NCI-H1092 (cell line): Measurements from ENCODE around the gene MAP2K1.

ENCODE experiments used
- DNase-seq: peaks from one replicate; lab custom pipeline; 2025; lab: John Stamatoyannopoulos, UW

The MAP2K1 gene

DNA sequence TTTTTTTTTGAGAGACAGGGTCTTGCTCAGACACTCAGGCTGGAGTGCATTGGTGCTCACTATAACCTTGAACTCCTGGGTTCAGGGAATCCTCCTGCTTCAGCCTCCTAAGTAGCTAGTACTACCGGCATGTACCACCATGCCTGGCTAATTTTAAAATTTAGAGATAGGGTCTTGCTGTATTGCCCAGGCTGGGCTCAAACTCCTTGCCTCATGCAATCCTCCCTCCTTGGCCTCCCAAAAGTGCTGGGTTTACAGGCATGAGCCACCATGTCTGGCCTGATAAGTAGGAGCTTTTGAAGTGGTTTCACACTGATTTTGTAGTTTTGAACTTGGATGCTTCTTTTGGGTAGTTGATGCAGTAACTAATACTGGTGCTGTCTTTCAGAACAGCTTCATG is 7.8 kb downstream of the MAP2K1 start:
- no peak for DNase-seq

GRCh38 chr15:66394915-66395314 is 8.2 kb downstream of the MAP2K1 start:
- DNase-seq = no peak

- DNase-seq = no peak
These were observed 12.6 kb downstream of the MAP2K1 start for GRCh38 chr15:66399276-66399675.

DNA sequence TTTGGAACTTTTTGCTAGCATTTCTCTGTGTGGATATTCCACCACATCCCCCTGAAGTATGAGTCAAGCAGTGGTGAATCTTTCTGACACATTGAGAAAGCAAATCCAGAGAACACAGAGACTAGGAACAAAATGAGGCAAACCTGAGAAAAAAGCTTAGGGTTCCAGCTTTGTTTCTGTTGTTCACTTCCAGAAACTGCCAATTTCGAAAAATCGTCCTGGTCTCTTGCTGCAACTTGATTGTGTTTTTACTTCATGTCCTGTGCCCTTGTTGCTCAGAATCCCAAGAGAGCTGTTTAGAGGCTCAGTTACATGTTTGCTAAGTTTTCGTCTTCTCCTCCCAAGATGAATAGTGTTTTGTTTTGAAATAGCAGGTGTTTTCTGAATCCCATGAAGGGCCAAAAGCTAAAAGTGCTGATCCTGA is 13.7 kb downstream of the MAP2K1 start:
- DNase-seq = no peak

GRCh38 chr15:66401130-66402021 is 14.7 kb downstream of the MAP2K1 start:
- DNase-seq = no peak

- DNase-seq = no peak
These were observed 16.1 kb downstream of the MAP2K1 start for GRCh38 chr15:66402761-66403284.

GRCh38 chr15:66403323-66403722 is 16.6 kb downstream of the MAP2K1 start:
- DNase-seq = no peak

GRCh38 chr15:66404122-66404521 is 17.4 kb downstream of the MAP2K1 start:
- DNase-seq = no peak

GRCh38 chr15:66404532-66404931 is 17.8 kb downstream of the MAP2K1 start:
- no peak for DNase-seq

- DNase-seq = no peak
These were observed 18.3 kb downstream of the MAP2K1 start for GRCh38 chr15:66405007-66405406.

- DNase-seq = no peak
These were observed 18.9 kb downstream of the MAP2K1 start for GRCh38 chr15:66405615-66406014.

DNA sequence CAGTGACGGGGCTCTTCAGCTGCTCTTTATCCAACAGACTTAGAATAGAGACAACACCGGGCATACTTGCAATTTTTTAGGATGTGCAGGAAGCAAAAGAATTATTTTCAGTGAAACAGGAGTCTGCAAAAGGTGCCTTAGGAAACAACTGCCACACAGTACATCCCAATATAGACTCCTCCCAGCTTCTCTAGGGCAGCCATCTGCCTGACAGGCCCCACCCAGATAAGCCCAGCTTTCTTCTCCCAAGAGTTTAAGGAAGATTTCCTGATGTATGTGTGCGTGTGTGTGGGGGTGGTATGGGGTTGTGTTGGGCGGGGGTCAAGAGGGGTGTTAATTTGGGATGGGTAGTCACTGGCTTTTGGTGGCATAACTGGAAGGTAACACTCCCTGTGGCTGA is 21.5 kb downstream of the MAP2K1 start:
- DNase-seq = no peak

DNA sequence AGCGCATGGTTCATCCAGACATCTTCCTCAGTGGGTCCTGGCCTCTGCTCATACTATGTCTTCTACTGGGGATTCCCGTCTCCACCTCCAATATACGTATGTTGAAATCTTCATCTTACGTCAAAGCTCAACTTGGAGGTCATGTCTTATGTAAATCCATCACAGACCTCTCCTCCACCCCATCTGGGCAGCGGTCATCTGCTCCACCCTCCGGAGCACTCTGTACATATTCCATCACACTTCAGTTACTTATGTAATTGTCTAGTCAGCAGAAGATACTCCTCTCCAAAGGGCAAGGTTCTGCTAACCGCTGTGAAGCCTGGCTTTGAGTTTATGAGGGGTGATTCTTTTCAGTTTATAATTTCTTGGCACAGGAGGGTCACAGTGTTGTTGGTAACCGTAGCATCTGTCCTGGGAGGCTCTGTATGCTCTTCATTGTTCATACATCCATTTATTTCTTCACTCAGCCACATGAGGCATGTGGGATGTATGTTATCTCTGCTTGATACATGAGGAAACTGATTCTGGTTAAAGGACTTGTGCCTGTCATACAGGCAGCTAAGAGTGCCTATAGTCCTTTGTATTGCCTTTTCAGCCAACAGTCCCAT is 22.1 kb downstream of the MAP2K1 start:
- no peak for DNase-seq

DNA sequence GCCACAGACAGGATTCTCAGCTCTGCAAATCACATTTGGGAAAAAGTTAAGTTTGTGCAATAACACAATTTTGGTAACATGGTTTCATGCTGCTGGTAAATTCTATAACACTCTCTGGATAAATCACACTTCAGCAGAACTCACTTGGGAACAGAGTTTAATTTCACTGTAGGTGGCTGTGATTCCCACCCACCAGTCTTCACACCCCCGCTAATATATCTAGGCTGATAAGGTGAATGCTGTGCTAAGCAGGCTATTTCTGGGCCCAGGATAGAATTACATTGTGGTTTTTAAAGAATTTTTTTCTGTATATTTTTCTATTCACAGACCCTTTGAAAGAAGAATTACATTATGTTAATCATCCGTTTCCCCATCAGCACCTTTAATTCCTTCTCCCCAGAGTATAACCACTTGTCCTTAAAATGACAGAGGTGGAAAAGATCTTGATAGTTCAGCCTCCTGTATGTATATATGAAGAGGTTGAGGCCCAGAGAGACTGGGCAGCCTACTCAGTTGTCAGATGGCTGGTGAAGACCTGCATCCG is 22.9 kb downstream of the MAP2K1 start:
- DNase-seq = no peak

DNA sequence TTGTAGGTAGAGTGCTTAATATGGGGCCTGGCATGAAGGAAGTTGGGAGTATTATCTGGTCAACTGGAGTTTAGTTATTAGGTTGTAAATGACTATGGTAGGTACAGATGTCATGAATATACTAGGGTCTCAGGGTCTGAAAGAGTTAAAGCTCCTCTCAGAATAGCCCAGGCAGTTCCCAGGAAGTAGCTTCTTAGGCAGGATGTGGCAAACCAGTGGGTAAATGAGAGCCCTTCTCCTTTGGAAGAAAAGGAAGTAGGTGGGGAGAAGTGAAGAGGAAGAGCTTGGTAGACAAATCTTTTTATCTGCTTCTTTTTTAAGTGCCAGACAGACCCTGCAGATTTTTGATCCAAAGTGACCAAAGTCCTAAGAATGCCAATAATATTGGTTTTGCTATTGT is 24.5 kb downstream of the MAP2K1 start:
- DNase-seq = no peak

- DNase-seq = no peak
These were observed 25.5 kb downstream of the MAP2K1 start for GRCh38 chr15:66412220-66412619.

- DNase-seq = no peak
These were observed 26.9 kb downstream of the MAP2K1 start for GRCh38 chr15:66413579-66413978.

GRCh38 chr15:66415360-66415759 is 28.6 kb downstream of the MAP2K1 start:
- DNase-seq = no peak

DNA sequence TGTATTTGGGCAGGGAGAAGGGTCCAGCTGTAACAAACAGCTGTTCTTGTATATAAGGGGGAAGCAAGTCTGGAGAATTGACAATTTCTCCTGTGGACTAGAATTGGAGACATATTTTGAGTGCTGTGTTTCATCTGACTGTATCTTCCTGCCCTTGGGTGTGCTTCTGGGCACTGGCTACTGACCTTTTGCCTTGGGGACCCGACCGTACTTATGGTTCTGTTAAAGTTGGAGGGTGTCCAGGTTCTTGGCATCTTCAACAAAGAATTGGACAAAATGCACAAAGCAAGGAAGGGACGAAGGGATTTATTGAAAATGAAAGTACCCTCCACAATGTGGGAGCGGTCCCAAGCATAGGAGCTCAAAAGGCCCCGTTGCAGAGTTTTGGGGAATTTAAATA is 31.0 kb downstream of the MAP2K1 start:
- DNase-seq = no peak

DNA sequence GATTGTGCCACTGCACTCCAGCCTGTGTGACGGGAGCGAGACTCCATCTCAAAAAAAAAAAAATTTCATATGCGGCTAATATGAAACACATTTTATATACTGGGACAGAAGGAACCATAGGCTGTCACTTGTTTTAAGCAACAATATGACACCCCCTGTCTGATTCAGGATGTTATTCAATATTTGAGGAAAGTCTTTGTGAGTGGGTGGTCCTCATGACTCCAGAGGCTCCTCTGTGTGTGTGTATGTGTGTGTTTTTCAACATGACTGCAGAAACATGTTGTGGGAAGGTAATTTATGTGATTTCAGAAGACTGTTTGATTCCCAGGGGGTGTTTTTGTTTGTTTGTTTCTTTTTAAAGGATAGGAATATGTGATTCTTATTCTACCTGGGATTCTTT is 32.8 kb downstream of the MAP2K1 start:
- no peak for DNase-seq

DNA sequence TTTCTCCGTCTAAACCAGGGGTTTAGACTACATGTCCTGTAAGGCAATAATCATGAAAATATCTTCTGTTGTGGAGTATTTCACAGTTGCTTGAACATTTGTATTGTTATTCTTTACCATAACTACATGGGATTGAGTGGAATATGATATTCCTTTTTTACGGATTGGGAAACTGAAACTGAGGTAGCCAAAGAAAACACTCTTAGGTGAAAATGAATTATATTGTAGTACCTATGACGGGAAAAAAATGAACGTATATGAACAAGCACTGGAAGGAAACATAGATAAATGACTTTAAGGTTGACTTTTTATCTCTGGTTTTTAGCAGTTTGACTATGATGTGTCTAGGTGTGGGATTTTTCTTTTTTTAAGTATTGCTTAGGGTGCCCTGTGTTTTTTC is 35.6 kb downstream of the MAP2K1 start:
- DNase-seq = no peak

DNA sequence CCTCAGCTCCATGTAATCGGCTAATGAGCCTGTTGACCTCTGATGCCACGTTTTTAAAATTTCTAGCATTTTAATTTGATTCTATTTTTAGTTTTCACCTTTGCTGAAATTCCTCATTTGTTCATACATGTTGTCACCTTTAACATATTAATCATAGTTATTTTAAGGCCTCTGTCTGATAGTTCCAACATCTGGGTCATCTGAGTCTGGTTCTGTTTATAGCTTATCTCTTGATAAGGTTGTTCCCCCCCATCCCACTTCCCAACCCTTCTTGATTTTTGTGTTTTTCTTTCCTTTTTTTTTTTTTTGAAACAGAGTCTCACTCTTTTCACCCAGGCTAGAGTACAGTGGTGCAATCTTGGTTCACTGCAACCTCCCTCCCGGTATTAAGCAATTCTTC is 36.4 kb downstream of the MAP2K1 start:
- no peak for DNase-seq

DNA sequence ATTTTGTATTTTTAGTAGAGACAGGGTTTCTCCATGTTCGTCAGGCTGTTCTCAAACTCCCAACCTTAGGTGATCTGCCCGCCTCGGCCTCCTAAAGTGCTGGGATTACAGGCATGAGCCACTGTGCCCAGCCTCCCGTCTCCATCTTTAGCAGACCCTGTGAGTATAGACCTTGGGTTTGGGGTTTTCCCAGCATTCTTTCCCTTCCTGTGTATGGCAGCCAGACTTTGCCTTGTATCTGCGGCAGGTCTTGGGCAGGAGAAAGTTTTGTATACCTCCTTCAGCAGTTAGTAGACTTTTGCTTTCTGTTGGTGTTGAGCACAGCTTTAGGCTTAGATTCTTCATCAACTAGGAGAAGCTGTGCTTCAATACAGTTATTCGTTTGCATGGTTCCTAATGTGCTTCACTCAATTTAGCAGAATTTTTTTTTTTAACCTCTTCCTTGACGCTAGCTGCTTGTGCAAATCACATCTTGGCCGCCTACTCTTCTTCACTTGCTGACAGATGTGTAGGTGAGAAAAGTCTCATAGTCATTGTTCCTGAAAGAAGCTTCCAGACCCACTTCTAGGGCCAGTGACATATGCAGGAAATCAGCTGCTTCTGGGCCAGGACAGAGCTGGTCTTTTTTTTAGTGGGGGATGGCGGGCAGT is 38.4 kb downstream of the MAP2K1 start:
- no peak for DNase-seq
